Measurements from ENCODE around the gene WWP2.

Gene WWP2

DNA sequence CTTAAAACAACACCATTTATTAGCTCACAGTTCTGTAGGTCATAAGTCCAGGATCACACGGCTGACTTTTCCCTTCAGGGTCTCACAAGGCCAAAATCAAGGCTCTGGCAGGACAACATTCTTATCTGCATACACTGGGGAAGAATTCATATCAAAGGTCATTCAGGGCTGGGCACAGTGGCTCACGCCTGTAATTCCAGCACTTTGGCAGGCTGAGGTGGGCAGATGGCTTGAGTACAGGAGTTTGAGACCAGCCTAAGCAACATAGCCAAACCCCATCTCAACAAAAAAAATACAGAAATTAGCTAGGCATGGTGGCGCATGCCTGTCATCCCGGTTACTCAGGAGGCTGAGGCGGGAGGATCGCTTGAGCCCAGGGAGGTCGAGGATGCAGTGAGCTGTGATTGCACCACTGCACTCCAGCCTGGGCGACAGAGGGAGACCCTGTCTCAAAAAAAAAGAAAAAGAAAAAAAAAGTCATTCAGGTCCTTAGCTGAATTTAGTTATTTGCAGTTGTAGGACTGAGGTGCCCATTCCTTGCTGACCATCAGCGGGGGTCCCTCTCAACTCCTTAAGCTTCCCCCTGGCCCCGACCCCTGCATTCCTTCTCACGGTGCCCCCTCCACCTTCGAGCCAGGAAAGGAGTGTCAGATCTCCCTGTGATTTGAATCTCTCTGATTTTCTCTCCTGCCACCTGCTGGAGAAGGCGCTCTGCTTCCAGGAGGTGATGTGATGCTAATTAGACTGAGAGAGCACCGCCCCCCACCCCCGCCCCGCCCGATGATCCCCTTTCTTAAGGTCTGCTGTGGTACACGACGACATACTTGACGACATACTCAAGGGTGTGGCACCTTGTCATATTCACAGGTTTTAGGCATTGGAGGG, 97.2 kb downstream of the WWP2 start:
- no peak for DNase-seq (ENCODE audit: low read depth in 3 of 3)

GRCh38 chr16:69860233-69861231, 98.4 kb downstream of the WWP2 start:
- DNase-seq (ENCODE audit: low read depth in 3 of 3), result no peak

GRCh38 chr16:69861292-69862030, 99.3 kb downstream of the WWP2 start:
- no peak for DNase-seq (ENCODE audit: low read depth in 3 of 3)

DNA sequence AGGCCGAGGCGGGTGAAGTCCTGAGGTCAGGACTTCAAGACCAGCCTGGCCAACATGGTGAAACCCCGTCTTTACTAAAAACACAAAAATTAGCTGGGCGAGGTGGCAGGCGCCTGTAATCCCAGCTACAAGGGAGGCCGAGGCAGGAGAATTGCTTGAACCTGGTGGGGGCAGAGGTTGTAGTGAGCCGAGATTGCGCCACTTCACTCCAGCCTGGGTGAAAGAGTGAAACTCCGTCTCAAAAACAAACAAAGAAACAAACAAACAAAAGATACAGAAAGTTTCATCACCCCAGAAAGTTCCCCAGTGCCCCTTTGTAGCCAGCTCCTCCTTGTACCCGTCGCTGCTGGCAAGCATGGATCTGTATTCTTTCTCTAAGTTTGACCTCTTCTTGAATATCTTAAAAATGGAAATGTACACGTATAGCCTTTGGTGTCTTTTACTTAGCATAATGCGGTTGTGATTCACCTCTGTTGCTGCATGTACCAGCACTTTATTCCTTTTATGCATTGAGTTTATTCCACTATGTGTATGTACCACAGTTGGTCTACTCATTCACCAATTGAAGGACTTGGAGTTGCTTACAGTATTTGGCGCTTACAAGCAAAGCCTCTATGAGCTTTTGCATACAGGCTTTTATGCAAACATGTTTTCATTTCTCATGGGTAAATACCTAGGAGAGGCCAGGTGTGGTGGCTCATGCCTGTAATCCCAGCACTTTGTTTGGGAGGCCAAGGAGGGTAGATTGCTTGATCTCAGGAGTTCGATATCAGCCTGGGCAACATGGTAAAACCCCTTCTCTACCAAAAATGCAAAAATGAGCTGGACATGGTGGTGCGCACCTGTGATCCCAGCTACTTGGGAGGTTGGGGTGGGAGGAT, 101.5 kb downstream of the WWP2 start:
- no peak for DNase-seq (ENCODE audit: low read depth in 3 of 3)

- DNase-seq (ENCODE audit: low read depth in 3 of 3), result no peak
Observed at GRCh38 chr16:69865701-69866100, 103.6 kb downstream of the WWP2 start.

GRCh38 chr16:69867784-69868560, 105.8 kb downstream of the WWP2 start:
- no peak for DNase-seq (ENCODE audit: low read depth in 3 of 3)

DNA sequence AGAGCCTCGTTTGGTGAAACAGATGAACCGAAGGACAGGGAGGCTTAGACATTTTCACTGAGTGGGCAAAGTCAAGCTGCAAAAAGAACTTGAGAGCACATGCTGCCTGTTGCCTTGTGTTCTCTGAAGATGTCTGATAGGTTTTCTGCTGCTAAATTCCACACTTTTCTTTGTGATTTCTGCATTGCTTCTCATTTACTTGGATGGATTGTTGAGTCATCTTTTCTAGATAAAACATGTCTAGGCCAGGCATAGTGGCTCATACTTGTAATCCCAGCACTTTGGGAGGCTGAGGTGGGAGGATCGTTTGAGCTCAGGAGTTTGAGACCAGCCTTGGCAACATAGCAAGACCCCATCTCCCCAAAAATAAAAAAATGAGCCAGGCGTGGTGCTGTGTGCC, 108.6 kb downstream of the WWP2 start:
- DNase-seq (ENCODE audit: low read depth in 3 of 3), result no peak

GRCh38 chr16:69871708-69872107, 109.6 kb downstream of the WWP2 start:
- no peak for DNase-seq (ENCODE audit: low read depth in 3 of 3)

GRCh38 chr16:69872888-69873287, 110.8 kb downstream of the WWP2 start:
- no peak for DNase-seq (ENCODE audit: low read depth in 3 of 3)

DNA sequence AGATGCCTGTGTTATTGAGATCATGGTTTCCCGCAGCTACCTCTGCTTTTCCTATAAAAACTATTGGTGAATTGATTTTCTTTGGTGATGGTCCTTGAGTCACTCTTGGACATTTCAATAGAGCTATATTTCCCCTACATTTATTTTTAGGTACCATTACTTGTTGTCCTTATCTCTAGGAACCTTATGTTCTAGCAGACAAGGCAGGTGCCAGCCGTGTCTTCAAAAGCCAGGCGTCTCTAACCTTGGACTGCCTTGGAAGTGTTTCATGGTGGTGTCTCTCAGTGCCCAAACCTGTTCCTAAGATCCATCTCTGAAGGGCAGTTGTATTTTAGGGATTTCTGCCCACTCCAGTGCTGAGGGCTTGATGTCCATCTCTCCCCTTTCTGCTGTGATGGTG, 111.7 kb downstream of the WWP2 start:
- DNase-seq (ENCODE audit: low read depth in 3 of 3), result no peak

DNA sequence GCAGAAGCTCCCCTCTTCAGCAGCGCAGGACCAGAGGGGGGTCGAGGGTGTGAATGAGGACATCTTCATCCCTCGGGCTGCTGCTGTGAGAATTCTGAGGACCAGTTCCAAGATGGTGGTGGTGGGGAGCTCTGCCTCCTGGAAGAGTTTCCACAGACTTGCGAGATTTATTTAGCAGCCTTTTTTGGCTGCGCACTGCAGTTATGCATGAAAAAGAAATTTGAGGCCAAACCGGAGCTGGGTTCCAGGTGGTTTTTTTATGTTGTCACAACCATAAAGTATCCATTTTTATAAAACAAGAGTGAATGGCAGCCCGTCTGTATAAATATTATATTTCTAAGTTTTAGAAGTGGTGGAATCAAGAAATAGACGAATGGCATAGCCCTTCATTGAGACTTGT, 112.1 kb downstream of the WWP2 start:
- no peak for DNase-seq (ENCODE audit: low read depth in 3 of 3)

DNA sequence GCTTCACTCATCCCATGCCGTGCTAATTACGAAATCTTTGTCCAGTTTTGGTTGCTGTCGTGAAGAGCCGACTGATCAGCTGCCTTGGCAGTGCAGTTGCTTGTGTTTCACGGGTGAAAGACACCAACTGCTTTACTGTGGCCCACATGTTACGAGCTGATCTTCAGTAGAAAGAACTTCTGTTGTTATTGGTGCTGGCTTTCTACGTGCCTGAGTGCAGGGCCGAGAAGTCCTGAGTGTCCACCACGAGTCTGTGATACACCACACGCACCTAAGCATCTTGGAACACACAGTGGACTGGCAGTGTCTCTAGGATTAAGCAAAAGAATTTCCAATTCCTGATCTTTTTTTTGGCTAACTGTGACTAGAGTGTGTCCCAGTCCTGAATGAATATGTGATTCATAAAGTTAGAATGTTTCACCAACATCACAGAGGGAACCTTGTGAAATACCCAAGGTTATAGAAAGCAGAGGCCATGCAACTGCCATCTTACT, 118.6 kb downstream of the WWP2 start:
- DNase-seq (ENCODE audit: low read depth in 3 of 3), result no peak

DNA sequence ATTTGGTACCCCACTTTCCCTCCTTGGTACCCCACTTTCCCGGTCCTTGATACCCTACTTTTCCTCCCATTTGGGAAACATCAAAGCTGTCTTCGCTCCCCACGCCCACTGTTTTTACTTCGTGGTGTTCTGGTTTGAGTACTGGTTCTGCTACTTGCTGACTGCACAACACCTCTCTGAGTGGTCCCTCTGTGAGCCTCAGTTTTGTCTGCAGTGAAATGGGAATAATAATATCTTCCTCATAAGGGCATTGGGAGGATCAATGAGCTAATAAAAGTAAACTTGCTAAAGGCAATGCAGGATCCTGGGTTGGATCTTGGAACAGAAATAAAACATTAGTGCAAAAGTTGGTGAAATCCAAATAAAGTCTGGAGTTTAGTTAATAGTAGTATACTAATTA, 119.0 kb downstream of the WWP2 start:
- DNase-seq (ENCODE audit: low read depth in 3 of 3), result no peak

DNA sequence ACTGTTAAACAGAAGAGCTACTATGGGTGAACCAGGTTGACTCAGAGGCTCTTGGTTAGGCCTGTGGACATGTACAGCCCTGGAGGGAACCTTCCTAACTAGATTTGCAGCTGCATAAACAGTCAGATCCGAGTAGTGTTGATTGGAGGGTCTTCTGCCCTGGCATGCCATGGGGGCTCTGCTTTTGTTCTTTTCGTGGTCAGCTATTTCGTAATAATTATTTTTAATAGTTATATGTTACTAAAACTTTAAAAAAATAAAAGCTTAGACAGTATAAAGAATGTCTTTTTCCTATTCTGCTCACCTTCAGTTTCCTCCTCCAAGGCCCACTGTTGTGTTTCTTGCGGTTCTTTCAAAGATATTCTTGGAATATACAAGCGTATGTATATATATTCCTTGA, 121.6 kb downstream of the WWP2 start:
- no peak for DNase-seq (ENCODE audit: low read depth in 3 of 3)

- no peak for DNase-seq (ENCODE audit: low read depth in 3 of 3)
Observed at GRCh38 chr16:69885722-69886121, 123.6 kb downstream of the WWP2 start.

GRCh38 chr16:69886726-69887125, 124.6 kb downstream of the WWP2 start:
- no peak for DNase-seq (ENCODE audit: low read depth in 3 of 3)

- DNase-seq (ENCODE audit: low read depth in 3 of 3), result no peak
Observed at GRCh38 chr16:69888005-69888590, 126.0 kb downstream of the WWP2 start.

GRCh38 chr16:69889295-69889964, 127.3 kb downstream of the WWP2 start:
- DNase-seq (ENCODE audit: low read depth in 3 of 3), result no peak

All from stimulated activated CD4-positive, alpha-beta T cell treated with anti-CD3 and anti-CD28 coated beads, TNF-alpha, amount 100 ng/mL, for 4 hours (primary cell).